GM12872 (cell line): ENCODE results near the gene NUBP1.

Source experiments
- TF ChIP-seq, protein P1 (sequence below): IDR thresholded peaks from 3 replicates; pipeline ENCODE4 v1.5.1; 2011; ENCODE audit warnings: low read depth, mild to moderate bottlenecking, low read length, moderate library complexity; ENCODE audit not compliant: insufficient read depth

NUBP1 gene

DNA sequence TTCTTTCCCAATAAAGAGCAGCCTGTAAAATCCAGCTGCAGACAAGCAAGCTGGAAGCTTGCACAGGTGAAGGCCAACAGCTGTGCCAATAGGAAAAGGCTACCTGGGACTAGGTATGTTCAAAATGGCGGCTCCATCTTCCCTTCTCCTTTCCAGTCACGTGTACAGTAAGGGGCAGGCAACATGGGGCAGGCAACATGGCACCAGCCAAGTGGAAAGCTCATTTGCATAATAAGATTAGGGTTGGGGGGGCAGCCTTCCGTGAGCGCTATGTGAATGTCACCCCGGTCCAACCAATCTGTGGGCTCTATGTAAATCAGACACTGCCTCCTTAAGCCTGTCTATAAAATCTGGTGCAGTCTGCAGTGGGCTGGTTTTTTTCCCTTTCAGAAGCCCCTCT is 43.7 kb downstream of the NUBP1 start:
- TF ChIP-seq, protein P1, sequence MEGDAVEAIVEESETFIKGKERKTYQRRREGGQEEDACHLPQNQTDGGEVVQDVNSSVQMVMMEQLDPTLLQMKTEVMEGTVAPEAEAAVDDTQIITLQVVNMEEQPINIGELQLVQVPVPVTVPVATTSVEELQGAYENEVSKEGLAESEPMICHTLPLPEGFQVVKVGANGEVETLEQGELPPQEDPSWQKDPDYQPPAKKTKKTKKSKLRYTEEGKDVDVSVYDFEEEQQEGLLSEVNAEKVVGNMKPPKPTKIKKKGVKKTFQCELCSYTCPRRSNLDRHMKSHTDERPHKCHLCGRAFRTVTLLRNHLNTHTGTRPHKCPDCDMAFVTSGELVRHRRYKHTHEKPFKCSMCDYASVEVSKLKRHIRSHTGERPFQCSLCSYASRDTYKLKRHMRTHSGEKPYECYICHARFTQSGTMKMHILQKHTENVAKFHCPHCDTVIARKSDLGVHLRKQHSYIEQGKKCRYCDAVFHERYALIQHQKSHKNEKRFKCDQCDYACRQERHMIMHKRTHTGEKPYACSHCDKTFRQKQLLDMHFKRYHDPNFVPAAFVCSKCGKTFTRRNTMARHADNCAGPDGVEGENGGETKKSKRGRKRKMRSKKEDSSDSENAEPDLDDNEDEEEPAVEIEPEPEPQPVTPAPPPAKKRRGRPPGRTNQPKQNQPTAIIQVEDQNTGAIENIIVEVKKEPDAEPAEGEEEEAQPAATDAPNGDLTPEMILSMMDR = no peak

DNA sequence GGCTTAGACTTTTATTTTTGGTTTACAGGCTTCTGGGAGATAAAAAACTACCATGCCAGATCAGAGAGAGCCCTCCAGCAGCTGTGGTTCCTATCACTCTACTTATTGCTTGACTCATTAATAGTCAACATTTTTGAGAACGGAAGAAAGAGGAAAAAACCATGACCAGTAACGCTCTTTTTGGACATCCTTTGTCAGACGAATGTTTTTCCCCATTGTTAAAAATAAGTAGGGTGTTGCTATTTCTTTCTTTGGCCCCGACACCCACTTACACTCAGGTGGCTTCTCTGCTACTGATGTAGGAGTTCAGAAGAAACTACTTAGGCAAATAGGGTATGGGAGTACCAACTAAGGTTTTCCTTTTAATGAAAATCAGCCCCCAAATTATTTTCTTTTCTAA is 47.4 kb downstream of the NUBP1 start:
- TF ChIP-seq, protein P1 = no peak

DNA sequence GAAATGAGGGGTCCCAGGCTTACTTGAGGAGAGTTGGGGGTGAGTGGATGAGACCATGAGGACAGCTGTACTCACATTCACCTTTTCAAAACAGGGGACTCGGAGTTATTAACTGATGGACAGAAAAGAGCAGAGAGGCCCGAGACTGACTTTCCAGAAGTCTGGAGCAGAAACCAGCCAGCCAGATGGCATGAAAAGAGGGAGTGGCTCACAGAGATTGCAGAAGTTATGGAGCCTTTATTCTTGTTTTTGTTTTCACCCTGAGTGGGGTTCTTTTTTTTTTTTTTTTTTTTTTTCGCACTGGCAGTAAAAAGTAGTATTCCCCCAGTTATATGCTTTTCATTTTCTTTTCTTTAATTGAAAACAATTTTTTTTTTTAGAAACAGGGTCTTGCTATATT is 56.1 kb downstream of the NUBP1 start:
- TF ChIP-seq, protein P1 = no peak

DNA sequence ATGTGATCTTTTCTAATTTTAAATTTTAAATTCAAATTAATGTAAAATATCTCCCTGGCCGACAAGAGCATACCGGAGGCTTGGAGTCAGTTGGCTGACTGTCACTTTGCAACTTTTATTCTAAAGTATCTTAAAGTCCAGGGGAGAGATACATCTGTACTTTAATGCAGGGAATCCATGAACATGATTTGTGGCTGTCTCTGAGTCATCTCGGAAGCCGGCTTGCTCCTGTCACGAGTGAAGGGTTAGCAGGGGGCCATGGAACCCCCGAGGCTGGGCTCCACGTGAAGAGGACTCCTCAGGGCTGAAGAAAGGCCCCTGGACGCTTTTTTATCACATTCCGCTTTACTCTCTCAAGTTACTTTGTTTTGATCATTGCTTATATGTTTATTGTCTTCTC is 61.7 kb downstream of the NUBP1 start:
- TF ChIP-seq, protein P1 = no peak

DNA sequence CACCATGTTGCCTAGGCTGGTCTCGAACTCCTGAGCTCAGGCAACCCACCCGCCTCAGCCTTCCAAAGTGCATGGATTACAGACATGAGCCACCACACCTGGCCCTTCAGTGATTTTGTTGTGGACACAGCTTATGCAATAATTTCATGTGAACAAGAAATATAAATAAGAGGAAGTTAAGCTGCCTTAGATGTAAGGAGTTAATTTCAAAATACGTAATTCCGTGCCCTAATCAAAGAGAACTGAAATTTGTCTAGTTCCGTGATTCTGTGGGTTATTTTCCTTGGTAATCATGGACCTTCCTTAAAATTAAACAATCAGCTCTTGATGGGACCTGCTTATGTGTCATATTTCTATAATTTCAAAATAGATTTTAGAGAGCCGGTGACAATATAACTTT is 63.1 kb downstream of the NUBP1 start:
- TF ChIP-seq, protein P1 = no peak

DNA sequence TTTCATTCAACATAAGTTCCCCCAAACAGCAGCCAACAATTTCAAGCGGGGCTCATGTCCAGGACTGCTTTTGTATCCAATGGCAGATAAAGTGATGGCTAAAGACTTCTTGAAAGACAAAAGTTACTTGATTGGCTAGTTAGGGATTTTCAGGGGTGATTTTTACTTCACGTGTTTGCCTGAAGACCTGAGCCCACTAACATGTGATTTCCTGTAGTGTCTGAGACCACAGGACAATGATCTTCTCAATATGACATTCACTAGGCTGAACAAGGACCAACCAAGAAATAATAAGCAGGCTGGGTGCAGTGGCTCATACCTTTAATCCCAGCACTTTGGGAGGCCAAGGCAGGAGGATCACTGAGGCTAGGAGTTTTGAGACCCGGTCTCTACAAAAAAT is 64.6 kb downstream of the NUBP1 start:
- TF ChIP-seq, protein P1 = no peak

DNA sequence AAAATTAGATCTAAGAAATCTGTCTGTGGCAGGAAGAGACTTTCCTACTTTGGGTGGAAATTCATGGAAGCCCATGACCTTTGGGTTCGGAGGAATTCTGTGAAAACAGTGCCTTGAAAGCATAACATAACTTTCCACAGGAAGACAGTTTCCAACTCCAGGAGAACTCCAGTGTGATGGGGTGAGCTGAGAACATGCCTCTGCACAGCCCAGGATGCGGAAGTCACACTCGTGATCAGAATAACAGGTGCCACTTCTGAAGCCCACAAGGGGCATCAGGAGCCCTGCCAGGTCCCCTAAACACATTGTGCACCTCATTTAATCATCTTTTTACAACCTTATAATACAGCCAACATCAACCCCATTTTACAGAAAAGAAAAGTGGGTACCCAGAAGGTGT is 65.2 kb downstream of the NUBP1 start:
- TF ChIP-seq, protein P1 = 0 out of 3 replicates have a peak, but pooled peaks have one; percentile 12

DNA sequence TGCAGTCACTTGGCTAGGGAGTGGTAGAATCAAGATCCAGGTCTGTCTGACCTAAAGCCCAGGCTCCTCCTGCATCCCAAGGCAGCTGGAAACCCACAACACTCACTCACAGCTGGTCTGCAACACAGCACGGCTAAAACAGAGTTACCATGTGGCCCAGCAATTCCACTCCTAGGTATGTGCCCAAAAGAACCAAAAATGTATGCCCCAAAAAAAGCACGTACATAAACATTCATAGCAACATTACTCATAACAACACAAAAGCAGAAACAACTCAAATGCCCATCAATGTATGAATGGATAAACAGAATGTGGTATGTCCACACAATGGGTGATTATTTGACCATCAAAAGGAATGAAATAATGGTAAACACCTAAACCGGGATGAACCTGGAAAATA is 66.1 kb downstream of the NUBP1 start:
- TF ChIP-seq, protein P1 = no peak
